Stimulated activated CD8-positive, alpha-beta memory T cell treated with anti-CD3 and anti-CD28 coated beads, Interleukin-4, amount 100 ng/mL, for 1 hour (primary cell): ENCODE measurements around the gene MALSU1.
"Not testable (repeated sequence)": the region's sequence is repeated elsewhere in the genome, so short reads cannot be mapped to it uniquely, and the experiment has no call there.

Source experiments
- DNase-seq, 2 donors: peaks; one replicate each; pipeline ENCODE4 v3.0.0-alpha.2; 2020; ENCODE audit warnings: low read depth in 2 of 2, low spot score in 1 of 2

Gene MALSU1

GRCh38 chr7:23285657-23286646, 13.2 kb upstream of the MALSU1 start:
- no peak for DNase-seq

GRCh38 chr7:23287612-23288011, 11.5 kb upstream of the MALSU1 start:
- no peak for DNase-seq

- no peak for DNase-seq
Observed at GRCh38 chr7:23290993-23291392, 8.1 kb upstream of the MALSU1 start.

GRCh38 chr7:23291957-23292560, 7.1 kb upstream of the MALSU1 start:
- no peak for DNase-seq

GRCh38 chr7:23292623-23293022, 6.5 kb upstream of the MALSU1 start:
- DNase-seq = no peak

- DNase-seq = no peak
Observed at GRCh38 chr7:23293500-23294073, 5.6 kb upstream of the MALSU1 start.

GRCh38 chr7:23294549-23295400, 4.4 kb upstream of the MALSU1 start:
- DNase-seq = no peak

GRCh38 chr7:23295401-23295697, 3.8 kb upstream of the MALSU1 start:
- no peak for DNase-seq

GRCh38 chr7:23298141-23298881, 828 bp upstream of the MALSU1 start:
- no peak for DNase-seq

GRCh38 chr7:23299770-23300300, 696 bp downstream of the MALSU1 start:
- DNase-seq = no peak

GRCh38 chr7:23306936-23307521, 7.9 kb downstream of the MALSU1 start:
- no peak for DNase-seq

GRCh38 chr7:23308754-23309153, 9.6 kb downstream of the MALSU1 start:
- no peak for DNase-seq

GRCh38 chr7:23312141-23312540, 13.0 kb downstream of the MALSU1 start:
- not testable (repeated sequence) for DNase-seq

GRCh38 chr7:23315366-23315765, 16.2 kb downstream of the MALSU1 start:
- DNase-seq = no peak

GRCh38 chr7:23331132-23331531, 32.0 kb downstream of the MALSU1 start:
- DNase-seq = no peak

GRCh38 chr7:23332193-23332592, 33.1 kb downstream of the MALSU1 start:
- DNase-seq = no peak

GRCh38 chr7:23332910-23333612, 33.9 kb downstream of the MALSU1 start:
- DNase-seq = no peak

- DNase-seq = no peak
Observed at GRCh38 chr7:23333671-23334246, 34.6 kb downstream of the MALSU1 start.

GRCh38 chr7:23334482-23335056, 35.4 kb downstream of the MALSU1 start:
- no peak for DNase-seq
